ENCODE data around the gene CST6. TPM values are rescaled to one million over a fixed set of nuclear protein-coding genes. Genes with fewer than 3 reads are reported as not detected.
A peak's percentile ranks its signal among the peaks of the same experiment; 100 is the strongest.

The CST6 gene
- total and polyA plus RNA-seq, 4 donors: not detected

DNA sequence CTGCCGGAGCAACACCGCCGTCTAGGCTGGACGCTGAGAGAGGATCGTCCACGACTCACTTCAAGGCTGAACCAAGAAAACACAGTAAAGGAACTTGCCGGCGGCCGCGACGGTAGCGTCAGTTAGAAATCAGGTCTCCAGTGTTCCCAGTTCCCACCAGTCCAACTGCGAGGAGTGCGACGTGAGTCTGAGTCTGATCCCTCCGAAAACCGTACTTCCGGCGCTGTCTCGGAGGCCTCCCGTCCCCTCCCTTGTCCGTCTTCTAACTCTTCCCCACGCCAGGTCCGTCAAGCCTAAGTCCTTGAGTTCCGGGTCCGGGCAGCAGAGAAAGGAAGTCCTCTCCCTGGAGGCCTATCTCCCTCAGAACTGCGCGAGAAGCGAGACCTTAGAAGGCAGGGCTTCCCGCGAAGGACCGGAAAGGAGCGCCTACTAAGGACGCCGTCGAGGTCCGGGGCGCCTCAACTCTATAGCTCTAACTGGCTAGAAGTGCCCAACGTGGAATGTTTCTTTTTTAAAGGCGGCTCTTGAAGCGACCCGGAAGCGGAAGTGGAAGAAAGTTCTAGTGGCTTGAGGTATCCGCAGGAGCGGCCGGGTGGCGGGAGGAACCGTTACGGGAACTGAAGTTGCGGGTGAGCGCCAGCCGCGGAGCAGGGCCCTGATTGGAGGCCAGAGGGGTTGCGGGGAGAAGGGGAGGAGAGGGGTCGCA, 9.7 kb upstream of the CST6 start, which contains the start of the genes BANF1 and EIF1AD:
Gene BANF1, plus strand, starts transcription at position 562 of the 706 bp plus-strand sequence. CDS start 748 bp downstream, outside the sequence.
Gene EIF1AD, minus strand, starts transcription at position 216 of the 706 bp plus-strand sequence. CDS start 1,768 bp downstream, outside the sequence.
- peak within 1 kb of the TSS; percentile 77 to 97 (median 92) for H3K4me3 ChIP-seq (ENCODE audit: low read depth in 1 of 3, low read length in 3 of 3)
- peak within 1 kb of the TSS; percentile 88 to 97 for H3K27ac ChIP-seq (ENCODE audit: low read depth in 1 of 2, low read length in 2 of 2)
- H3K36me3 ChIP-seq (ENCODE audit: control insufficient read depth in 4 of 4, insufficient read depth in 3 of 4, low read depth in 1 of 4, low read length in 3 of 4): peaks cover 2 to 41% (median 32%) of the 10 kb centered on the region in 4 donors
- H3K4me1 ChIP-seq (ENCODE audit: control insufficient read depth in 4 of 4, insufficient read depth in 4 of 4, low read length in 3 of 4): peaks cover 4 to 30% (median 21%) of the 10 kb centered on the region in 4 donors
- peak; percentile 94 for DNase-seq (ENCODE audit: low spot score)
- WGBS: under 1% methylated on average over 55 of the region's 55 CpGs
- peak within 1 kb of the TSS; percentile 51 to 75 for H3K9ac ChIP-seq (ENCODE audit: low read depth in 1 of 2, low read length in 2 of 2)
- H3K27me3 ChIP-seq (ENCODE audit: control insufficient read depth in 4 of 4, insufficient read depth in 4 of 4, low read length in 3 of 4): no peaks in the 10 kb centered on the region
- no peaks in the 10 kb centered on the region for H3K9me3 ChIP-seq (ENCODE audit: control insufficient read depth in 4 of 4, low read length in 3 of 4)
- TF ChIP-seq SP1 (IDR thresholded peaks at IDR 0.05) (peak; percentile 83), RAD21 (IDR thresholded peaks at IDR 0.05) (peak in 1 of 2 donors; percentile 45), FOXA1 (IDR thresholded peaks at IDR 0.05) (no peak), TAF1 (conservative IDR thresholded peaks at IDR 0.05) (no peak), NR2F2 (IDR thresholded peaks at IDR 0.05) (peak; percentile 88), GABPA (IDR thresholded peaks at IDR 0.05 in 1 of 2, conservative IDR thresholded peaks at IDR 0.05 in 1 of 2) (peak; percentile 98 to 99), FOXA2 (IDR thresholded peaks at IDR 0.05) (no peak), ZBTB33 (IDR thresholded peaks at IDR 0.05) (peak; percentile 98), RXRA (IDR thresholded peaks at IDR 0.05) (peak; percentile 56 to 76), REST (IDR thresholded peaks at IDR 0.05) (peak; percentile 82), YY1 (IDR thresholded peaks at IDR 0.05) (peak; percentile 93), HNF4G (IDR thresholded peaks at IDR 0.05) (peak; percentile 9), HNF4A (conservative IDR thresholded peaks at IDR 0.05) (peak; percentile 51 to 68), EGR1 (IDR thresholded peaks at IDR 0.05; ENCODE audit: low read depth in 2 of 2) (peak; percentile 50 to 72), JUND (IDR thresholded peaks at IDR 0.05) (peak in 1 of 2 donors; percentile 56)
- TF ChIP-seq, protein P1, sequence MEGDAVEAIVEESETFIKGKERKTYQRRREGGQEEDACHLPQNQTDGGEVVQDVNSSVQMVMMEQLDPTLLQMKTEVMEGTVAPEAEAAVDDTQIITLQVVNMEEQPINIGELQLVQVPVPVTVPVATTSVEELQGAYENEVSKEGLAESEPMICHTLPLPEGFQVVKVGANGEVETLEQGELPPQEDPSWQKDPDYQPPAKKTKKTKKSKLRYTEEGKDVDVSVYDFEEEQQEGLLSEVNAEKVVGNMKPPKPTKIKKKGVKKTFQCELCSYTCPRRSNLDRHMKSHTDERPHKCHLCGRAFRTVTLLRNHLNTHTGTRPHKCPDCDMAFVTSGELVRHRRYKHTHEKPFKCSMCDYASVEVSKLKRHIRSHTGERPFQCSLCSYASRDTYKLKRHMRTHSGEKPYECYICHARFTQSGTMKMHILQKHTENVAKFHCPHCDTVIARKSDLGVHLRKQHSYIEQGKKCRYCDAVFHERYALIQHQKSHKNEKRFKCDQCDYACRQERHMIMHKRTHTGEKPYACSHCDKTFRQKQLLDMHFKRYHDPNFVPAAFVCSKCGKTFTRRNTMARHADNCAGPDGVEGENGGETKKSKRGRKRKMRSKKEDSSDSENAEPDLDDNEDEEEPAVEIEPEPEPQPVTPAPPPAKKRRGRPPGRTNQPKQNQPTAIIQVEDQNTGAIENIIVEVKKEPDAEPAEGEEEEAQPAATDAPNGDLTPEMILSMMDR (IDR thresholded peaks at IDR 0.05; ENCODE audit: low read depth, low read length, missing input control): no peak
- TF ChIP-seq, protein P2, sequence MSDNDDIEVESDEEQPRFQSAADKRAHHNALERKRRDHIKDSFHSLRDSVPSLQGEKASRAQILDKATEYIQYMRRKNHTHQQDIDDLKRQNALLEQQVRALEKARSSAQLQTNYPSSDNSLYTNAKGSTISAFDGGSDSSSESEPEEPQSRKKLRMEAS (IDR thresholded peaks at IDR 0.05): peak; percentile 94
- TF ChIP-seq, protein P3, sequence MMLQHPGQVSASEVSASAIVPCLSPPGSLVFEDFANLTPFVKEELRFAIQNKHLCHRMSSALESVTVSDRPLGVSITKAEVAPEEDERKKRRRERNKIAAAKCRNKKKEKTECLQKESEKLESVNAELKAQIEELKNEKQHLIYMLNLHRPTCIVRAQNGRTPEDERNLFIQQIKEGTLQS (IDR thresholded peaks at IDR 0.05): peak; percentile 58

Data from liver (tissue), 9 donors.